HEK293 (cell line): ENCODE measurements around the gene PPM1N.

Experiments used
- YY1 ChIP-seq: fragments of 450-650 bp; formaldehyde crosslinking; IDR thresholded peaks from 2 replicates; pipeline ENCODE4 v1.5.1; 2018; ENCODE audit warnings: missing biosample characterization, missing genetic modification characterization
- ZNF140 ChIP-seq: fragments of 450-650 bp; formaldehyde crosslinking; IDR thresholded peaks from 2 replicates; pipeline ENCODE4 v1.5.1; 2016; ENCODE audit warnings: missing biosample characterization, missing genetic modification characterization
- ZNF184 ChIP-seq: fragments of 450-650 bp; IDR thresholded peaks from 2 replicates; pipeline ENCODE4 v1.5.1; 2018; ENCODE audit warnings: missing biosample characterization, mild to moderate bottlenecking, missing genetic modification characterization
- ZNF341 ChIP-seq: fragments of 450-650 bp; formaldehyde crosslinking; IDR thresholded peaks from 2 replicates; pipeline ENCODE4; 2016; ENCODE audit warnings: low read depth, missing biosample characterization, missing genetic modification characterization
- ZXDB ChIP-seq: fragments of 450-650 bp; formaldehyde crosslinking; IDR thresholded peaks from 2 replicates; pipeline ENCODE4 v1.5.1; 2016; ENCODE audit warnings: missing biosample characterization, missing genetic modification characterization
- TF ChIP-seq, protein P1 (sequence below): fragments of 450-650 bp; formaldehyde crosslinking; IDR thresholded peaks from 2 replicates; pipeline ENCODE4 v1.5.1; 2016; ENCODE audit warnings: missing biosample characterization, missing genetic modification characterization

DNA sequence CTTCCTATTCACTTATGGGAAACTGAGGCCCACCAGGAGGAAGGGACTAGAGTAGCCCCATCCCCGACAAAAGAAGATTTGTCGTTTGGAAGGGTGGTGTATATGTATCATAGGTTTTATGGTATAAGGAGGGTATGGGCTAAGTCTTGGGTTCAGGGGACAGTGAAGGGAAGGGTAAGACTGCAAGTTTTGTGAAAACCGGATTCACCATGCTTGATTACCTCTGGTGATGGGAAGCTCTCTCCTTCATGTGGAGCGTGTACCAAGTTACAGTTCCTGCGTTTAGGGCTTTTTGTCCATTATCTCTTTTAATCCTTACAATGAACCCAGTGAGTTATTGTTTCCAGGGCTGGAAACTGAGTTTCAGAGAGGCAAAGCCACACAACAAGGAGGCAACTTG lies 12.8 kb downstream of the PPM1N start:
- TF ChIP-seq ZXDB (tag by site-specific recombination) (no peak), ZNF184 (tag by site-specific recombination) (no peak), ZNF140 (no peak), YY1 (tag by site-specific recombination) (no peak), ZNF341 (no peak)
- TF ChIP-seq, protein P1, sequence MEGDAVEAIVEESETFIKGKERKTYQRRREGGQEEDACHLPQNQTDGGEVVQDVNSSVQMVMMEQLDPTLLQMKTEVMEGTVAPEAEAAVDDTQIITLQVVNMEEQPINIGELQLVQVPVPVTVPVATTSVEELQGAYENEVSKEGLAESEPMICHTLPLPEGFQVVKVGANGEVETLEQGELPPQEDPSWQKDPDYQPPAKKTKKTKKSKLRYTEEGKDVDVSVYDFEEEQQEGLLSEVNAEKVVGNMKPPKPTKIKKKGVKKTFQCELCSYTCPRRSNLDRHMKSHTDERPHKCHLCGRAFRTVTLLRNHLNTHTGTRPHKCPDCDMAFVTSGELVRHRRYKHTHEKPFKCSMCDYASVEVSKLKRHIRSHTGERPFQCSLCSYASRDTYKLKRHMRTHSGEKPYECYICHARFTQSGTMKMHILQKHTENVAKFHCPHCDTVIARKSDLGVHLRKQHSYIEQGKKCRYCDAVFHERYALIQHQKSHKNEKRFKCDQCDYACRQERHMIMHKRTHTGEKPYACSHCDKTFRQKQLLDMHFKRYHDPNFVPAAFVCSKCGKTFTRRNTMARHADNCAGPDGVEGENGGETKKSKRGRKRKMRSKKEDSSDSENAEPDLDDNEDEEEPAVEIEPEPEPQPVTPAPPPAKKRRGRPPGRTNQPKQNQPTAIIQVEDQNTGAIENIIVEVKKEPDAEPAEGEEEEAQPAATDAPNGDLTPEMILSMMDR (tag by site-specific recombination) = no peak
